GM12878 (cell line): ENCODE data around the gene CNDP2.

Experiments used
- BRCA1 ChIP-seq: IDR thresholded peaks from 2 replicates; pipeline ENCODE4 v1.6.1; 2011; ENCODE audit warnings: low read depth, low read length, improper control_type of control experiment
- CBX3 ChIP-seq: fragments of 200-600 bp; sonication (generic); IDR thresholded peaks from 2 replicates; pipeline ENCODE4 v1.6.1; 2016; ENCODE audit warnings: low read depth, borderline replicate concordance
- CEBPZ ChIP-seq: fragments of 150-350 bp; IDR thresholded peaks from 2 replicates; pipeline ENCODE4 v1.6.1; 2016; ENCODE audit warnings: low read depth, low read length
- JUND ChIP-seq: IDR thresholded peaks from 2 replicates; pipeline ENCODE4 v1.6.1; 2012; ENCODE audit warnings: low read depth, mild to moderate bottlenecking, low read length, improper control_type of control experiment, moderate library complexity
- MAX ChIP-seq: IDR thresholded peaks from 2 replicates; pipeline ENCODE4 v1.6.1; 2012; ENCODE audit warnings: low read depth, low read length, improper control_type of control experiment
- POLR2A ChIP-seq: IDR thresholded peaks from 2 replicates; pipeline ENCODE4 v1.6.1; 2011; ENCODE audit warnings: low read depth, mild to moderate bottlenecking, low read length
- RAD51 ChIP-seq: fragments of 450-650 bp; IDR thresholded peaks from 2 replicates; pipeline ENCODE4 v1.6.1; 2016; ENCODE audit warnings: moderate library complexity, mild to moderate bottlenecking, inconsistent platforms
- RELB ChIP-seq: fragments of 450-650 bp; IDR thresholded peaks from 2 replicates; pipeline ENCODE4 v1.6.1; 2017; ENCODE audit warnings: low read depth, mild to moderate bottlenecking, moderate library complexity
- REST ChIP-seq: IDR thresholded peaks from 2 replicates; pipeline ENCODE4 v1.6.1; 2012; ENCODE audit warnings: mild to moderate bottlenecking, low read depth, low read length
- SMC3 ChIP-seq: IDR thresholded peaks from 2 replicates; pipeline ENCODE4 v1.6.1; 2011; ENCODE audit warnings: low read length, improper control_type of control experiment, borderline replicate concordance
- TARDBP ChIP-seq: IDR thresholded peaks from 2 replicates; pipeline ENCODE4 v1.6.1; 2016; ENCODE audit warnings: borderline replicate concordance
- TF ChIP-seq, protein P1 (sequence below): fragments of 450-650 bp; IDR thresholded peaks from 2 replicates; pipeline ENCODE4 v1.6.1; 2018; ENCODE audit warnings: mild to moderate bottlenecking, low read depth, moderate library complexity; ENCODE audit not compliant: partially characterized antibody
- TF ChIP-seq, protein P2 (sequence below), 3 experiments: IDR thresholded peaks in 2 of 3; conservative IDR thresholded peaks in 1 of 3; 2 replicates each; pipeline ENCODE4 v1.5.1; 2011; ENCODE audit warnings: low read depth in 3 of 3, low read length in 3 of 3, mild to moderate bottlenecking in 3 of 3, control low read depth in 2 of 3, moderate library complexity in 2 of 3, inconsistent platforms in 1 of 3, mixed read lengths in 1 of 3; ENCODE audit not compliant: control insufficient read depth in 2 of 3, insufficient read depth in 1 of 3; ENCODE audit errors: extremely low read depth in 1 of 3

DNA sequence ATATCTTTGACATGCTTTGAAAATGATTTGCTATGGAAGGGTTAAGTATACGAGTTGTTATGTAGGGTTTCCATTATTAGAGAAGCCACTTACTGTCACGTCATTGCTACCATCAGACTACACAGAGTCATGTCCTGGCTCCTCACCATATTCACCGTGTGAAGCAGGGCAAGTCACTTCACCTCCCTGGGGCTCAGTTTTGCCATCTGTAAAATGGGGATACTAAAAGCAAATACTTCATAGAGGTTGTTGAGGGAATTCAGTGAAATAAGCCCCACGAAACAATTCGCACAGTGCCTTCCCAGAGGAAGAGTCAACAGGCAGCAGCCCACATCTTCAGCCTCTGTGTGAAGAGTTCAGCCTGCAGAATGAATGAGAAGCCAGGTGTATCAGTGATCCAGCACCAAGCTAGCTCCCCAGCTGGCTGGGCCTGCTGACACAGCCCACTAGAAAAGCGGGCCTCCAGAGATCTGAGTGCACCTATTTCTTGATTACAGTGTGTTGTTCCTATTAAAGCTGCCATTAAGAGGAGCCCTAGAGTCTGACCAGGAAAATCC lies 42.4 kb upstream of the CNDP2 start:
- no peak for TF ChIP-seq RELB
- TF ChIP-seq TARDBP, result no peak
- TF ChIP-seq SMC3, result no peak
- no peak for TF ChIP-seq CEBPZ
- TF ChIP-seq, protein P1, sequence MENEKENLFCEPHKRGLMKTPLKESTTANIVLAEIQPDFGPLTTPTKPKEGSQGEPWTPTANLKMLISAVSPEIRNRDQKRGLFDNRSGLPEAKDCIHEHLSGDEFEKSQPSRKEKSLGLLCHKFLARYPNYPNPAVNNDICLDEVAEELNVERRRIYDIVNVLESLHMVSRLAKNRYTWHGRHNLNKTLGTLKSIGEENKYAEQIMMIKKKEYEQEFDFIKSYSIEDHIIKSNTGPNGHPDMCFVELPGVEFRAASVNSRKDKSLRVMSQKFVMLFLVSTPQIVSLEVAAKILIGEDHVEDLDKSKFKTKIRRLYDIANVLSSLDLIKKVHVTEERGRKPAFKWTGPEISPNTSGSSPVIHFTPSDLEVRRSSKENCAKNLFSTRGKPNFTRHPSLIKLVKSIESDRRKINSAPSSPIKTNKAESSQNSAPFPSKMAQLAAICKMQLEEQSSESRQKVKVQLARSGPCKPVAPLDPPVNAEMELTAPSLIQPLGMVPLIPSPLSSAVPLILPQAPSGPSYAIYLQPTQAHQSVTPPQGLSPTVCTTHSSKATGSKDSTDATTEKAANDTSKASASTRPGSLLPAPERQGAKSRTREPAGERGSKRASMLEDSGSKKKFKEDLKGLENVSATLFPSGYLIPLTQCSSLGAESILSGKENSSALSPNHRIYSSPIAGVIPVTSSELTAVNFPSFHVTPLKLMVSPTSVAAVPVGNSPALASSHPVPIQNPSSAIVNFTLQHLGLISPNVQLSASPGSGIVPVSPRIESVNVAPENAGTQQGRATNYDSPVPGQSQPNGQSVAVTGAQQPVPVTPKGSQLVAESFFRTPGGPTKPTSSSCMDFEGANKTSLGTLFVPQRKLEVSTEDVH, result no peak
- TF ChIP-seq RAD51, result no peak
- TF ChIP-seq POLR2A, result no peak
- no peak for TF ChIP-seq REST
- TF ChIP-seq, protein P2, sequence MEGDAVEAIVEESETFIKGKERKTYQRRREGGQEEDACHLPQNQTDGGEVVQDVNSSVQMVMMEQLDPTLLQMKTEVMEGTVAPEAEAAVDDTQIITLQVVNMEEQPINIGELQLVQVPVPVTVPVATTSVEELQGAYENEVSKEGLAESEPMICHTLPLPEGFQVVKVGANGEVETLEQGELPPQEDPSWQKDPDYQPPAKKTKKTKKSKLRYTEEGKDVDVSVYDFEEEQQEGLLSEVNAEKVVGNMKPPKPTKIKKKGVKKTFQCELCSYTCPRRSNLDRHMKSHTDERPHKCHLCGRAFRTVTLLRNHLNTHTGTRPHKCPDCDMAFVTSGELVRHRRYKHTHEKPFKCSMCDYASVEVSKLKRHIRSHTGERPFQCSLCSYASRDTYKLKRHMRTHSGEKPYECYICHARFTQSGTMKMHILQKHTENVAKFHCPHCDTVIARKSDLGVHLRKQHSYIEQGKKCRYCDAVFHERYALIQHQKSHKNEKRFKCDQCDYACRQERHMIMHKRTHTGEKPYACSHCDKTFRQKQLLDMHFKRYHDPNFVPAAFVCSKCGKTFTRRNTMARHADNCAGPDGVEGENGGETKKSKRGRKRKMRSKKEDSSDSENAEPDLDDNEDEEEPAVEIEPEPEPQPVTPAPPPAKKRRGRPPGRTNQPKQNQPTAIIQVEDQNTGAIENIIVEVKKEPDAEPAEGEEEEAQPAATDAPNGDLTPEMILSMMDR (IDR thresholded peaks at IDR 0.05 in 2 of 3, conservative IDR thresholded peaks at IDR 0.05 in 1 of 3; ENCODE audit: control insufficient read depth in 2 of 3, extremely low read depth in 1 of 3, insufficient read depth in 1 of 3, low read depth in 3 of 3, low read length in 3 of 3), result no peak
- no peak for TF ChIP-seq MAX
- no peak for TF ChIP-seq CBX3
- no peak for TF ChIP-seq JUND
- TF ChIP-seq BRCA1, result no peak
